ENCODE data around the gene PRR12.
A peak's percentile ranks its signal among the peaks of the same experiment; 100 is the strongest.

Gene PRR12

DNA sequence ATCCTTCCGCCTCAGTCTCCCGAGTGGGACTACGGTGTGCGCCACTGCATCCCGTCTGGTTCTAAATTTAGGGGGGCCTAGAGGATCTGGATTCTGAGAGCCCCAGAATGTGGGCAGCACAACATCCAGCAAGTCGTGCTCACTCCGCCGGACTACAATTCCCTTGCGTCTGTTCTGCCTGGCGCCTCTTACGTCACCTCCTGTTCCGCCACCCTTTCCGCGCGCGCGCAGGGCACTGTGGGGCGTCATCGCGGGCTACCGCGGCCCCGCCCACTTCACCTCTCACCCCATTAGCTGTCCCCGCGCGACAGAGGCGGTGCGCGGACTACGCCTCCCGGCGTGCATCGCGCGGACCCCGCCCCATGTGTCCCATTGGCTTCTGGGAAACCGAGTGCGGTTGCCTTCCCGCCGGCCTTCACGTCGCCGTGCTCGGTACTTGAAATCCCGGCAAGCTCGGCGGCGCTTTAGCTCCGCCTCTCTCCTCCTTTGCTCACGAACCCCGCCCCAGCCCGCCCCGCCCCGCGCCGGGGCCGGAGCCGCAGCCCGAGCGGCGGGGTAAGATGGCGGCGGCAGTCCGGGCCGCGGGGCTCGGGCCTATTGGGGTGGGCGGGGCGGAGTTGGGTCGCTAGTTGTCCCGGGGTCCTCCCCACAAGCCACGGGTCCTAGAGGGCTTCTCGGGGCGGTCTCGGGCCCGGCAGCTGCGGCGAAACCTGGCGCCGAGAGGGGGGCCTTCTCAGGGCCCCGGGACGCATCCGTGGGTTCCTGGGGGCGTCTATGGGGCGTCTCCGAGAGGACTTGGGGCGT is 50.9 kb downstream of the PRR12 start, which contains the start of gene SCAF1 (continued):
- TF ChIP-seq KLF8 (tag by site-specific recombination; IDR thresholded peaks at IDR 0.05) (peak; percentile 100), KLF1 (tag by site-specific recombination; IDR thresholded peaks at IDR 0.05) (peak; percentile 98), ZNF560 (tag by site-specific recombination; IDR thresholded peaks at IDR 0.05; ENCODE audit: borderline replicate concordance) (no peak), ZNF2 (tag by site-specific recombination; IDR thresholded peaks at IDR 0.05) (no peak), ZNF529 (tag by site-specific recombination; IDR thresholded peaks at IDR 0.05; ENCODE audit: insufficient replicate concordance) (no peak), HOXA7 (CRISPR knock-in tag; IDR thresholded peaks at IDR 0.05; ENCODE audit: borderline replicate concordance) (no peak), ZNF202 (tag by site-specific recombination; IDR thresholded peaks at IDR 0.05; ENCODE audit: borderline replicate concordance) (no peak), ZNF248 (tag by site-specific recombination; IDR thresholded peaks at IDR 0.05) (no peak), ZNF664 (tag by site-specific recombination; IDR thresholded peaks at IDR 0.05) (no peak), ZNF777 (tag by site-specific recombination; IDR thresholded peaks at IDR 0.05; ENCODE audit: borderline replicate concordance) (no peak), ZNF311 (tag by site-specific recombination; IDR thresholded peaks at IDR 0.05; ENCODE audit: borderline replicate concordance) (no peak), ZNF391 (tag by site-specific recombination; IDR thresholded peaks at IDR 0.05; ENCODE audit: borderline replicate concordance, low read depth) (no peak; the same call in 1 of the 2 replicates), ZBTB48 (tag by site-specific recombination; IDR thresholded peaks at IDR 0.05) (no peak), ZNF544 (tag by site-specific recombination; IDR thresholded peaks at IDR 0.05) (no peak), ZNF274 (IDR thresholded peaks at IDR 0.05; ENCODE audit: low read length) (no peak), ZNF274 (tag by site-specific recombination; IDR thresholded peaks at IDR 0.05; ENCODE audit: borderline replicate concordance) (no peak), ZNF658 (tag by site-specific recombination; IDR thresholded peaks at IDR 0.05) (no peak), ZNF596 (tag by site-specific recombination; IDR thresholded peaks at IDR 0.05) (no peak), TCF7L2 (IDR thresholded peaks at IDR 0.05; ENCODE audit: borderline replicate concordance, low read depth, low read length) (no peak), ZNF677 (tag by site-specific recombination; IDR thresholded peaks at IDR 0.05) (no peak), HOXC10 (CRISPR knock-in tag; IDR thresholded peaks at IDR 0.05) (no peak), OVOL3 (tag by site-specific recombination; IDR thresholded peaks at IDR 0.05) (no peak), SP3 (tag by site-specific recombination; IDR thresholded peaks at IDR 0.05) (peak; percentile 100), ZNF791 (tag by site-specific recombination; IDR thresholded peaks at IDR 0.05) (no peak), ZNF138 (tag by site-specific recombination; IDR thresholded peaks at IDR 0.05; ENCODE audit: borderline replicate concordance) (no peak), ZBTB7A (tag by site-specific recombination; IDR thresholded peaks at IDR 0.05; ENCODE audit: low read depth) (no peak), ZNF37A (tag by site-specific recombination; IDR thresholded peaks at IDR 0.05) (no peak)
- TF ChIP-seq, protein P1, sequence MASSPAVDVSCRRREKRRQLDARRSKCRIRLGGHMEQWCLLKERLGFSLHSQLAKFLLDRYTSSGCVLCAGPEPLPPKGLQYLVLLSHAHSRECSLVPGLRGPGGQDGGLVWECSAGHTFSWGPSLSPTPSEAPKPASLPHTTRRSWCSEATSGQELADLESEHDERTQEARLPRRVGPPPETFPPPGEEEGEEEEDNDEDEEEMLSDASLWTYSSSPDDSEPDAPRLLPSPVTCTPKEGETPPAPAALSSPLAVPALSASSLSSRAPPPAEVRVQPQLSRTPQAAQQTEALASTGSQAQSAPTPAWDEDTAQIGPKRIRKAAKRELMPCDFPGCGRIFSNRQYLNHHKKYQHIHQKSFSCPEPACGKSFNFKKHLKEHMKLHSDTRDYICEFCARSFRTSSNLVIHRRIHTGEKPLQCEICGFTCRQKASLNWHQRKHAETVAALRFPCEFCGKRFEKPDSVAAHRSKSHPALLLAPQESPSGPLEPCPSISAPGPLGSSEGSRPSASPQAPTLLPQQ (tag by site-specific recombination; IDR thresholded peaks at IDR 0.05) = no peak
- TF ChIP-seq, protein P2, sequence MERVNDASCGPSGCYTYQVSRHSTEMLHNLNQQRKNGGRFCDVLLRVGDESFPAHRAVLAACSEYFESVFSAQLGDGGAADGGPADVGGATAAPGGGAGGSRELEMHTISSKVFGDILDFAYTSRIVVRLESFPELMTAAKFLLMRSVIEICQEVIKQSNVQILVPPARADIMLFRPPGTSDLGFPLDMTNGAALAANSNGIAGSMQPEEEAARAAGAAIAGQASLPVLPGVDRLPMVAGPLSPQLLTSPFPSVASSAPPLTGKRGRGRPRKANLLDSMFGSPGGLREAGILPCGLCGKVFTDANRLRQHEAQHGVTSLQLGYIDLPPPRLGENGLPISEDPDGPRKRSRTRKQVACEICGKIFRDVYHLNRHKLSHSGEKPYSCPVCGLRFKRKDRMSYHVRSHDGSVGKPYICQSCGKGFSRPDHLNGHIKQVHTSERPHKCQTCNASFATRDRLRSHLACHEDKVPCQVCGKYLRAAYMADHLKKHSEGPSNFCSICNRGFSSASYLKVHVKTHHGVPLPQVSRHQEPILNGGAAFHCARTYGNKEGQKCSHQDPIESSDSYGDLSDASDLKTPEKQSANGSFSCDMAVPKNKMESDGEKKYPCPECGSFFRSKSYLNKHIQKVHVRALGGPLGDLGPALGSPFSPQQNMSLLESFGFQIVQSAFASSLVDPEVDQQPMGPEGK (tag by site-specific recombination; IDR thresholded peaks at IDR 0.05) = peak; percentile 45; the same call in 1 of the 2 replicates
- TF ChIP-seq, protein P3, sequence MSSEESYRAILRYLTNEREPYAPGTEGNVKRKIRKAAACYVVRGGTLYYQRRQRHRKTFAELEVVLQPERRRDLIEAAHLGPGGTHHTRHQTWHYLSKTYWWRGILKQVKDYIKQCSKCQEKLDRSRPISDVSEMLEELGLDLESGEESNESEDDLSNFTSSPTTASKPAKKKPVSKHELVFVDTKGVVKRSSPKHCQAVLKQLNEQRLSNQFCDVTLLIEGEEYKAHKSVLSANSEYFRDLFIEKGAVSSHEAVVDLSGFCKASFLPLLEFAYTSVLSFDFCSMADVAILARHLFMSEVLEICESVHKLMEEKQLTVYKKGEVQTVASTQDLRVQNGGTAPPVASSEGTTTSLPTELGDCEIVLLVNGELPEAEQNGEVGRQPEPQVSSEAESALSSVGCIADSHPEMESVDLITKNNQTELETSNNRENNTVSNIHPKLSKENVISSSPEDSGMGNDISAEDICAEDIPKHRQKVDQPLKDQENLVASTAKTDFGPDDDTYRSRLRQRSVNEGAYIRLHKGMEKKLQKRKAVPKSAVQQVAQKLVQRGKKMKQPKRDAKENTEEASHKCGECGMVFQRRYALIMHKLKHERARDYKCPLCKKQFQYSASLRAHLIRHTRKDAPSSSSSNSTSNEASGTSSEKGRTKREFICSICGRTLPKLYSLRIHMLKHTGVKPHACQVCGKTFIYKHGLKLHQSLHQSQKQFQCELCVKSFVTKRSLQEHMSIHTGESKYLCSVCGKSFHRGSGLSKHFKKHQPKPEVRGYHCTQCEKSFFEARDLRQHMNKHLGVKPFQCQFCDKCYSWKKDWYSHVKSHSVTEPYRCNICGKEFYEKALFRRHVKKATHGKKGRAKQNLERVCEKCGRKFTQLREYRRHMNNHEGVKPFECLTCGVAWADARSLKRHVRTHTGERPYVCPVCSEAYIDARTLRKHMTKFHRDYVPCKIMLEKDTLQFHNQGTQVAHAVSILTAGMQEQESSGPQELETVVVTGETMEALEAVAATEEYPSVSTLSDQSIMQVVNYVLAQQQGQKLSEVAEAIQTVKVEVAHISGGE (tag by site-specific recombination; conservative IDR thresholded peaks at IDR 0.05; ENCODE audit: low read depth) = peak; percentile 89
- TF ChIP-seq, protein P4, sequence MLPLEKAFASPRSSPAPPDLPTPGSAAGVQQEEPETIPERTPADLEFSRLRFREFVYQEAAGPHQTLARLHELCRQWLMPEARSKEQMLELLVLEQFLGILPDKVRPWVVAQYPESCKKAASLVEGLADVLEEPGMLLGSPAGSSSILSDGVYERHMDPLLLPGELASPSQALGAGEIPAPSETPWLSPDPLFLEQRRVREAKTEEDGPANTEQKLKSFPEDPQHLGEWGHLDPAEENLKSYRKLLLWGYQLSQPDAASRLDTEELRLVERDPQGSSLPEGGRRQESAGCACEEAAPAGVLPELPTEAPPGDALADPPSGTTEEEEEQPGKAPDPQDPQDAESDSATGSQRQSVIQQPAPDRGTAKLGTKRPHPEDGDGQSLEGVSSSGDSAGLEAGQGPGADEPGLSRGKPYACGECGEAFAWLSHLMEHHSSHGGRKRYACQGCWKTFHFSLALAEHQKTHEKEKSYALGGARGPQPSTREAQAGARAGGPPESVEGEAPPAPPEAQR (tag by site-specific recombination; IDR thresholded peaks at IDR 0.05) = no peak; the same call in 1 of the 2 replicates

Measured in HEK293 (cell line).